DND-41 (cell line): ENCODE data around the gene DIDO1.

Source experiments
- ATAC-seq: fragments of 200-7000 bp; cut with Tn5 transposase; 3 replicates; pipeline ENCODE4 v1.9.1; 2021; ENCODE audit warnings: low read depth; ENCODE audit not compliant: insufficient read depth
- DNase-seq: peaks from one replicate; pipeline ENCODE4 v3.0.0-alpha.2; 2020
- H2AFZ ChIP-seq: 2 replicates; pipeline ENCODE4 v1.6.0; 2012; ENCODE audit warnings: low read depth, low read length
- H3K27ac ChIP-seq: 2 replicates; pipeline ENCODE4 v1.5.1; 2012; ENCODE audit warnings: low read length, inconsistent platforms
- H3K27me3 ChIP-seq: fragments of 200-600 bp; sonication (generic); 2 replicates; pipeline ENCODE4 v1.6.0; 2012; ENCODE audit warnings: low read length, mild to moderate bottlenecking, inconsistent platforms; ENCODE audit not compliant: insufficient read depth, poor library complexity
- H3K36me3 ChIP-seq: 2 replicates; pipeline ENCODE4 v1.5.1; 2012; ENCODE audit warnings: low read length, inconsistent platforms; ENCODE audit not compliant: insufficient read depth
- H3K4me1 ChIP-seq: 2 replicates; pipeline ENCODE4 v1.5.1; 2012; ENCODE audit warnings: mild to moderate bottlenecking, low read length; ENCODE audit not compliant: insufficient read depth
- H3K4me2 ChIP-seq: 2 replicates; pipeline ENCODE4 v1.6.0; 2012; ENCODE audit warnings: mild to moderate bottlenecking, moderate library complexity, low read length, inconsistent platforms; ENCODE audit not compliant: insufficient read depth
- H3K4me3 ChIP-seq, 2 experiments: fragments of 200-600 bp in 1 of 2; shearing (Covaris generic) in 1 of 2; 2 replicates each; pipeline ENCODE4 v1.5.1; 2012 to 2016; ENCODE audit warnings: inconsistent platforms in 2 of 2, low read length in 2 of 2, mild to moderate bottlenecking in 2 of 2, low read depth in 1 of 2, moderate library complexity in 1 of 2
- H3K79me2 ChIP-seq: 2 replicates; pipeline ENCODE4 v1.6.0; 2012; ENCODE audit warnings: low read length, inconsistent platforms; ENCODE audit not compliant: insufficient read depth
- H3K9ac ChIP-seq: 2 replicates; pipeline ENCODE4 v1.6.0; 2012; ENCODE audit warnings: low read depth, mild to moderate bottlenecking, inconsistent platforms, low read length, moderate library complexity
- H3K9me3 ChIP-seq: 2 replicates; pipeline ENCODE4 v1.5.1; 2012; ENCODE audit warnings: low read length, moderate library complexity, mild to moderate bottlenecking, inconsistent platforms; ENCODE audit not compliant: insufficient read depth, severe bottlenecking
- H4K20me1 ChIP-seq: 2 replicates; pipeline ENCODE4 v1.6.0; 2012; ENCODE audit warnings: low read length; ENCODE audit not compliant: insufficient read depth
- CTCF ChIP-seq: IDR thresholded peaks from 2 replicates; pipeline ENCODE4 v1.5.1; 2012; ENCODE audit warnings: borderline replicate concordance, low read length, moderate library complexity, mild to moderate bottlenecking; ENCODE audit not compliant: poor library complexity, severe bottlenecking; ENCODE audit errors: extremely low read depth
- EZH2 ChIP-seq: IDR thresholded peaks from 3 replicates; pipeline ENCODE4 v1.6.1; 2012; ENCODE audit warnings: borderline replicate concordance, low read depth, mild to moderate bottlenecking, moderate library complexity, low read length, inconsistent platforms; ENCODE audit not compliant: severe bottlenecking

The DIDO1 gene

GRCh38 chr20:62950741-62951140, 24.4 kb upstream of the DIDO1 start:
- Histone ChIP-seq H3K4me2 (no peak overlapping the region), H3K27me3 (no peaks in the 10 kb centered on the region), H4K20me1 (peaks cover 20% of the 10 kb centered on the region), H3K9me3 (no peaks in the 10 kb centered on the region), H3K4me3 (no peak overlapping the region), H3K36me3 (peaks cover 49% of the 10 kb centered on the region), H3K9ac (no peak overlapping the region), H3K79me2 (peaks cover 24% of the 10 kb centered on the region), H3K4me1 (peaks cover 37% of the 10 kb centered on the region), H3K27ac (no peak overlapping the region), H2AFZ (no peak overlapping the region)
- DNase-seq (no peak), ATAC-seq (no peak)
- TF ChIP-seq EZH2 (no peak), CTCF (no peak)

- no peaks in the 10 kb centered on the region for H3K9me3 ChIP-seq
- no peak for DNase-seq
- no peak overlapping the region for H3K9ac ChIP-seq
- ATAC-seq, result no peak
- H3K27me3 ChIP-seq, result no peaks in the 10 kb centered on the region
- no peak for TF ChIP-seq EZH2
- TF ChIP-seq CTCF, result peak; percentile 6
- peaks cover 32% of the 10 kb centered on the region for H3K4me1 ChIP-seq
- H3K4me3 ChIP-seq, result no peak overlapping the region
- H3K27ac ChIP-seq, result no peak overlapping the region
- H3K36me3 ChIP-seq, result peaks cover 57% of the 10 kb centered on the region
- no peak overlapping the region for H2AFZ ChIP-seq
- H3K79me2 ChIP-seq, result peaks cover 30% of the 10 kb centered on the region
- H3K4me2 ChIP-seq, result no peak overlapping the region
- peaks cover 24% of the 10 kb centered on the region for H4K20me1 ChIP-seq
Observed at GRCh38 chr20:62949962-62950361, 23.7 kb upstream of the DIDO1 start.

DNA sequence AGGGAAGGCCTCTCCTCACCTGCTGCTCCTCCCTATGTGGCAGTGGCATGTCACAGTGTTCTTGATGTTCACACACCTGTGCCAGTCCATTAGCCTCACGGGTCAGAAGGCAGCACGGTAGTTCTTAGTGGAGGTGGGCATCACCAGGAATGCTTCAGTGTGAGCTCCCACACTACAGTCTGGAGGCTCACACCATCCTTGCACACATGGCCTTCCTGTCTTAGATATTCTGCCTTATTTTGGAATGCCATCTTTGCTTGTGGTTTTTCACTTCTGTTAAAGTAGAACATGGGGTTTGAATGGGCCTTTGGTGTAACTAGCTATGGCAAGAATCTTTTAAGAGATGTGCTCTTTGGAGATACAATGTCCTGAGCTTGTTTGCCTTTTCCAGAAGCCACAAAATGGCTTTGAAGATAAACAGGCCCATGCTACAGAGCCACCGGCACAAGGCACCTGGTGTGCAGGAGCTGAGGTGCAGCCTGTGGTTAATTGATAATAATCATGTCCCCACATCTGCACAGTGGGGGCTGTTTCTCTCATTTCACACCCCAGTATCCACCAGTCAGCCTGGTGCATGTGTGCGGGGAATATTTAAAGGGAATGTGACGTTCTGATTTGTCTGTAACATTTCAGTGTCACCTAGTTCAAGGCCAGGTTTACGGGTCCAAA, 23.0 kb upstream of the DIDO1 start:
- TF ChIP-seq CTCF (no peak), EZH2 (no peak)
- DNase-seq, result no peak
- Histone ChIP-seq H3K4me2 (no peak overlapping the region), H3K27ac (peak overlapping the region; percentile 30; the same call in 1 of the 2 replicates), H4K20me1 (peaks cover 28% of the 10 kb centered on the region), H3K27me3 (no peaks in the 10 kb centered on the region), H3K4me3 (no peak overlapping the region), H3K9me3 (no peaks in the 10 kb centered on the region), H2AFZ (no peak overlapping the region), H3K4me1 (peaks cover 25% of the 10 kb centered on the region), H3K36me3 (peaks cover 63% of the 10 kb centered on the region), H3K9ac (no peak overlapping the region), H3K79me2 (peaks cover 36% of the 10 kb centered on the region)
- no peak for ATAC-seq
